SKM-1 (cell line): ENCODE data around the gene COPS4.
"Not testable (repeated sequence)": the region's sequence is repeated elsewhere in the genome, so short reads cannot be mapped to it uniquely, and the experiment has no call there.

Experiments used
- DNase-seq: peaks from one replicate; lab custom pipeline; 2025; ENCODE audit not compliant: unreplicated experiment; lab: John Stamatoyannopoulos, UW

The COPS4 gene

DNA sequence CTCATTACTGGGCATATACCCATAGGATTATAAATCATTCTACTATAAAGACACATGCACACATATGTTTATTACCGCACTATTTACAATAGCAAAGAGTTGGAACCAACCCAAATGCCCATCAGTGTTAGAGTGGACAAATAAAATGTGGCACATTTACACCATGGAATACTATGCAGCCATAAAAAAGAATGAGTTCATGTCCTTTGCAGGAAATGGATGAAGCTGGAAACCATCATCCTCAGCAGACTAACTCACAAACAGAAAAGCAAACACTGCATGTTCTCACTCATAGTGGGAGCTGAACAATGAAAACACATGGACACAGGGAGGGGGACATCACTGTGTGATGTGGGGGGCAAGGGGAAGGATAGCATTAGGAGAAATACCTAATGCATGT is 11.4 kb upstream of the COPS4 start:
- not testable (repeated sequence) for DNase-seq

DNA sequence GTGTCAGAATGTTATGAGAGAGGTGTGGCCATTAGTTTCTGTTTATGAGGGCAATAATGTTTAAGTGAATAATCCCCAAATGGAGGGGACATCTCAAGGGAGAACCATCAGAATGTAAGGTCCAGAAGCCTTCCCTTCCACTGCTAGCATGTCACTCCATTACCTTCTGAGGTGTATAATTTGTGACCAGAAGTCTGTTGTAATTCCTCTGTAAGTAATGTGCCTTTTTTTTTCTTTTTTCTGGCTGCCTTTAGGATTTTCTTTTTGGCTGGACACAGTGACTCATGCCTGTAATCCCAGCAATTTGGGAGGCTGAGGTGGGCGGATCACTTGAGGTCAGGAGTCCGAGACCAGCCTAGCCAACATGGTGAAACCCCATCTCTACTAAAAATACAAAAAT is 10.8 kb upstream of the COPS4 start:
- DNase-seq: no peak

DNA sequence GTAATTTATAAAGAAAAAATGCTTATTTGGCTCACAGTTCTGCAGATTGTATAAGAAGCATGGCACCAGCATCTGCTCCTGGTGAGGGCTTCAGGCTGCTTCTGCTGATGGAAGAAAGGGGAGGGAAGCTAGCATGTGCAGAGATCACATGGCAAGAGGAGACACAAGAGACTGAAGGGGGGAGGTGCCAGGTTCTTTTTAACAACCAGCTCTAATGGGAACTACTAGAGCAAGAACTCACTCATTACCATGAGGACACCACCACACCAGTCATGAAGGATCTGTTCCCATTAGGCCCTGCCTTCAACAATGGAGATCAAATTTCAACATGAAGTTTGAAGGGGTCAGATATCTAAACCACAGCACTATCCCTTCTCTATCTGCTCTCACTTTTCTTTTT is 9.4 kb upstream of the COPS4 start:
- DNase-seq: no peak

DNA sequence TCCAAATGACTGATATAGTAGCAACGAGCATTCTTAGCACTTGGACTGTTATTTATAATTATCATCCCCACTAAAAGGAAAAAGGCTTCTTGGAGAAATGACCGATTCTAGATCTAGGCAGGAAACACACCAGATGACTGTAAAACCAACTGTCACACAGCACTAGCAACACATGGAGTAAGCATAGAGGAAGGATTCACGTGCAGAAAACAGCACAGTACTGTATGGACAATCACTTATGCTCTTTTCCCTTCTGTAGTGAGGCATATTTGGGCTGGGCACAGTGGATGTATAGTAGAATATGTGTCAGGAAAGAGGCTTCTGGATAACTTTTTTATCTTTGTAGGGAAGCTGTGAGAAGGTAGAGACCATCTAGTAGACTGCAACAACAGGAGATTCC is 6.0 kb upstream of the COPS4 start:
- DNase-seq: no peak

DNA sequence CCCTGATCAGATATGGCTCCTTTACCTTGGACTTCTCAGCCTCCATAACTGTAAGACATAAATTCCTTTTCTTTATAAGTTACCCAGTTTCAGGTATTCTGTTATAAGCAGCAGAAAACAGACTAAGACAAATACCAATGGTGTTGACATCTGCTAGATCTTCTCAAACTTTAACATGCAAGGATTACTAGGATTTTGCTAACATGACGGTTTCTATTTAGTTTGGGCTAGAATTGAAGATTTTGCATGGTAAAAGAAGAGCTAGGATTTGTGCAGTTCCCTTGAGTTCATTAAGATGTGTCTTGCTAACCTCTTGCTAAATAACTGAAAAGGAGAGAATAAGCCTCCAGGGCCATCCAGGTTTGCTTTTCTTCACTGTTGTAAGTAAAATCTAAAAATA is 5.3 kb upstream of the COPS4 start:
- DNase-seq: no peak

DNA sequence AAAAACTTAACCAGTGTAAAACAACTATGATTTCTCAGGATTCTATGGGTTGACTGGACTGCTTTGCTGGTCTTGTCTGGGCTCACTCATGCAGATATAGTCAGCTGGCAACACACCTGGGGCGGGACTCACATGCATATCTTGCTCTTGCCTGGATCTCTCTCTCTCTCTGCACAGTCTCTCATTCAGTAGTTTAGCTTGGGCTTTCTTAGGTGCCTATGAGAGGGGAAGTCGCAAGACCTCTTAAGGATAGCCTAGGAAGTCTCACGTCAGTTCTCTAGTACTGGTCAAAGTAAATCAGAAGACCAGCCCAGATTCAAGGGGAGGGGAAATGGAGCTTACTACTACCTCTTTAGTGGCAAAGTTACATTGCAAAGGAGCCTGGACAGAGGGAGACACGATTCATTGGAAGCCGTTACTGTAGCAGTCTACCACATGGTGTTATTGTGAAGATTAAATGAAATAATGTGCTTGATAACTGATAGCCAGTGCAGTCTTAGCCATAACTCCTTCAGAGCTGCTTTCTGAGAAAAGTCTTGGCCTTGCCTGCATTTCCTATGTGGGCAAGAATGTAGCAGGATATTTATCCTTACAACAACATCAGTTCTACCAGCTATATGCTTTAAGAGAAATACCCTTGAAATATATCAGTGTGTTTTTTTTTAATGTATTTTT is 2.1 kb downstream of the COPS4 start:
- DNase-seq: no peak

DNA sequence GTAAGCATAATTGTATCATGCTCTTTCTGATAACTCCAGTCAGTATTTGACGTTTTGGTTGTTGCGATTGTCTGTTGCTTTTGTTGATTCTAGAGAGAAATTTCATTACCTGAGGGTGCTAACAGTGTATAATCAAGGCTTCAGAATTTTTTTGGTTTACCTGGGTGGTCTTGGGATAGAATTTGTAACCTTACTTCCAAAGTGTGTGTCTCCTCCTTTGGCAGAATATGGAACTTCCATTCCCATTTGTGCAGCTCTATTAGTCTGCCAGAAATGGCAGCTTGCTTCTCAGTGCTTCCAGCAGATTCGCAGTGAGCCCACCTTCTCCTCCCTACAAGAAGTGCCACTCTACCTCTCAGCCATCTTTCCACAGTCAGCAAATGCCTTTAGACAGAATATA is 5.3 kb downstream of the COPS4 start:
- DNase-seq: no peak

DNA sequence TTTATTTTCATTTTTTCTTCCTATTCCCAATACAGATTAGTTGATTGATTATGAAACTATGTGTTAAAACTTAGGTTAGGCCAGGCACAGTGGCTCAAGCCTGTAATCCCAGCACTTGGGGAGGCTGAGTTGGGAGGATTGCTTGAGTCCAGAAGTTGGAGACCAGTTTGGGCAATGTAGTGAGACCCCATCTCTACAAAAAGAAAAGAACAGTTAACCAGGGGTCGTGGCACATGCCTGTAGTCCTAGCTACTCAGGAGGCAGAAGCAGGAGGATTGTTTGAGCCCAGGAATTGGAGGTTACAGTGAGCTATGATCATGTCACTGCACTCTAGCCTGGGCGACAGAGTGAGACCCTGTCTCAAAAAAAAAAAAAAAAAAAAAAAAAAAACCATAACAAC is 8.2 kb downstream of the COPS4 start:
- DNase-seq: not testable (repeated sequence)

DNA sequence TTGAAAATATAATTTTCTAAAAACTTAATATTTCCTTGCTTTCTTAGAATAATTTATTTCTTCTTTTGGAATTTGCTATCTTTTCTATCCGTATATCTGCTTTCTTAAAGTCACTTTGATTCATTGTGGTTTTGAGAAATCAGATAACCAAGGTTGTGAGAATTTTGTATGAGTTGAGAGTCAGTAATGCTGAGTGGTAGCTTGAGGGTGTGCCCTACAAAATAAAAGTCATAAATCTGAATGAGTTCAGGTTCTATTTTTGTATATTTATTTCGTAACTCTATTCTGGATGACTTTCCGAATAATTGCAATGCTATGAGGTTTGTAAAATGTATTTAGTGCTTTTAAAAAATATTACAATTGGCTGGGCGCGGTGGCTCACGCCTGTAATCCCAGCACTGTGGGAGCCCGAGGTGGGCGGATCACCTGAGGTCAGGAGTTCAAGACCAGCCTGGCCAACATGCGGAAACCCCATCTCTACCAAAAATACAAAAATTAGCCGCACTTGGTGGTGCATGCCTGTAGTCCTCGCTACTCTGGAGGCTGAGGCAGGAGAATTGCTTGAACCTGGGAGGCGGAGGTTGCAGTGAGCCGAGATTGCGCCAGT is 8.9 kb downstream of the COPS4 start:
- DNase-seq: no peak

DNA sequence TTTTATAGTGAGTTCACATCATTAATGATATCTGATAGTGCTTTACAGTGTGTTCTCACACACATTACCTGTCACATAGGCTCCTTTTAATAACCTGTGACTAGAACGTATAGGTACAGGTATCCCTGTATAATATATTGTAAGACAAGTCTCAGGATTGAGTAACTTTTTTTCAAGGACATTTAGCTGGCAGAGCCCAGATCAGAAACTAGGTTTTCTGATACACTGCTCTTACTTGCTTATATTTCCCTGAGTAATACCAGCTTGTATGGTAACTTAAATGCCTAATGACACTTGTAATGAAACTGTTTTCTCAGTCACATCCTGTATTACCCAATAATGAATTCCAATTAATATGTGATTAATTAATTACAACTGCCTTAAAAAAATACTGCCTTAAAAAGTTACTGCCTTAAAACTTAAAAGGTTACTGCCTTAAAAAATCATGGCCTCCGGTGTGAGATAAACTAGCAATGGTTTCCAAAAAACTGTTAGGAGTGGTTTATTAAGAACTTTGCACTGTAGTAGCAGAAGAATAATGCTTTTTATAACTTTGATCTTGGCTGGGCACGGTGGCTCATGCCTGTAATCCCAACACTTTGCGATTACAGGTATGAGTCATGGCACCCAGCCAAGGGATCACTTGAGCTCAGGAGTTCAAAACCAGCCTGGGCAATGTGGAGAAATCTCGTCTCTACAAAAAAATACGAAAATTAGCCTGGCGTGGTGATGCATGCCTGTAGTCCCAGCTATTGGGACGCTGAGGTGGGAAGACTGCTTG is 11.9 kb downstream of the COPS4 start:
- no peak for DNase-seq

DNA sequence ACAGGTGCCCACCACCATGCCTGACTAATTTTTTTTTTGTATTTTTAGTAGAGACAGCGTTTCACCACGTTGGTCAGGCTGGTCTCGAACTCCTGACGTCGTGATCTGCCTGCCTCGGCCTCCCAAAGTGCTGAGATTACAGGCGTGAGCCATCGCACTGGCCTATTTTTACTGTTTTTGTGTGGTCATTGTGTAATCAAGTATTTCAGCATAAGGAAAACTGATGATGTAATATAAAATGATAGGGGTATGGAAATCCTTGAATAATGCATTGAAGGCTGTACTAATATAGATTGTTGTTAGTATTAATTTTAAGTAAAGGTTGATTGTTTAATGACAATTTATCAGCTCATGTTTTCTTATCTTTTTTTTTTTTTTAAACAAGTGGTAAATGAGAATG is 13.8 kb downstream of the COPS4 start:
- not testable (repeated sequence) for DNase-seq

DNA sequence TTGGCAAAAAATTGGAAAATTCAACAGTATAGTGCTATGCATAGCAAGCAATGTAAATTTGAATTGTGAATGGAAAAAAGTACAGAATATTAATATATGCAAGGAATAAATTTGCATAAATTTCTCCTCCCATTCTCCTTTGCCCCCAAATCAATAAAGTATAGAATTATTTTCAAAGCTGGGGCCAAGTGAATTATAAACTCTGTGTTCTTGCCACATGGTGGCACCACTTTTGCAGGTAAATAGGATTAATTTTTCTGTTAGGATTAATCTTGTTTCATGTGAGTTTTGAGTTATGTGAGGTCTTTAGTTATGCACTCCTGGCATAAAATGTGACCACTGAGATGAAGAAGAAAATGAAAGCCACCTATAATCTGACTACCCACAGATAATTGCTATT is 19.9 kb downstream of the COPS4 start:
- no peak for DNase-seq

DNA sequence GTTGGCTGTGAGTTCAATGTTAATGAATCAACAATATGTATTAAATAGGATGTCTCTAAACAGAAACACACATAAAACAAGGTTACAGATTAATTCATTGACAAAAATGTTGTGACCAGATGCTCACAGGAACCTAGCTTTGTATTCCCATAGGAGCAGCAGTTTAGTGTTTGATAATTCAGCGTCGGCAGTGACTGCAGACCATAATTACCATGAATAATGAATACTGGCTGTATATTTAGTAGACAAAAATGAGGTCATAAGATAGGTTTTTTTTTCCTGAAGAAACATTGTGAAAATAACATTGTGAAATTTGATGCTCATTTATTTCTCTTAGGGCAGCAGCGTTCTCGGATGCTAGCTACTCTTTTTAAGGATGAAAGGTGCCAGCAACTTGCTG is 27.8 kb downstream of the COPS4 start:
- no peak for DNase-seq

DNA sequence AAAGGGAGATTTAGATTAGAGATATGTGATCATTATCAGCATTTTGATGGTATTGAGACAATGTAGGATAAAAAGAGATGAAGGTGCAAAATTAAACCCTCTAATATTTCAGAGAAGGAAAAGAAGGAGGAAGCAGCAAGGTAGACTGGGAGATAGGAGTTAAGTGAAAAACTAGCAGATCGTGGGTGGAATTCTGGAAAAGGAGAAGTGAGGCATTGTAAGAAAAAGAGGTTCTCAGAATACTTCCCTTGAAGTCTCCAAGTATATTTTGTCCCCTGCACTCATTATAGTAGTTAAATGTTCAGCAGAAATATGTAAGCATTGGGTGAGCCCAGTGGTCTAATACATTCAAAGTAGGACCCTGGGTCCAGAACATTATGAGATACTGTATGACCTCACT is 30.3 kb downstream of the COPS4 start:
- DNase-seq: no peak

DNA sequence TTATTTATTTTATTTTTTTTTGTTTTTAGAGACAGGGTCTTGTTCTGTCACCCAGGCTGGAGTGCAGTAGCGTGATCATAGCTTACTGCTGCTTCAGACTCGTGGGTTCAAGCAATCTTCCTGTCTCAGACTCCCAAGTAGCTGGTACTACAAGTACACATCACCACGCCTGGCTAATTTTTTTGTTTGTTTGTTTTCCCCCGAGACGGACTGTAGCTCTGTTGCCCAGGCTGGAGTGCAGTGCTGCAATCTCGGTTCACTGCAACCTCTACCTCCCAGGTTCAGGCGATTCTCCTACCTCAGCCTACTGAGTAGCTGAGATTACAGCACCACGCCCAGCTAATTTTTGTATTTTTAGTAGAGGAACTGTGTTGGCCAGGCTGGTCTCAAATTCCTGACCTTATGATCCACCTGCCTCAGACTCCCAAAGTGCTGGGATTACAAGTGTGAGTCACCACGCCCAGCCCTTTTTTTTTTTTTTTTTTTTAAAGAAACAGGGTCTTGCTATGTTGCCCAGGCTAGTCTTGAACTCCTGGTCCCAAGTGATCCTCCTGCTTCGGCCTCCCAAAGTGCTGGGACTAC is 32.2 kb downstream of the COPS4 start:
- DNase-seq: no peak

DNA sequence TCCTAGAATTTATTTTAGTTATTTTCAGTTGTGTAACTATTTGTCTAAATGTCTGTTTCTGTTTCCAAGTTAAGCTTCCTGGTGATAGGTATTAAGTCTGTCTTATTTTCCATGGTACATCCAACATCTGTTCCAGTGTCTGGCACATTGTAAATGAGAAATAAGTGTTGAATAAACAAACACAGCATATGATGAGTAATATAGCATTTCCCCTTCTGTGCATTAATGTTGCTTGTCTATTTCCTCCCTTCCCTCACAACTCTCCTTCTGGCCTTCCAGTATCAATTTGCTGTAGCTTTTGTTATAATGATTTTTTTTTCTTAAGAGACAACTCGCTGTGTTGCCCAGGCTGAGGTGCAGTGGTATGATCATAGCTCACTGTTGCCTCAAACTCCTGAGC is 36.1 kb downstream of the COPS4 start:
- no peak for DNase-seq

DNA sequence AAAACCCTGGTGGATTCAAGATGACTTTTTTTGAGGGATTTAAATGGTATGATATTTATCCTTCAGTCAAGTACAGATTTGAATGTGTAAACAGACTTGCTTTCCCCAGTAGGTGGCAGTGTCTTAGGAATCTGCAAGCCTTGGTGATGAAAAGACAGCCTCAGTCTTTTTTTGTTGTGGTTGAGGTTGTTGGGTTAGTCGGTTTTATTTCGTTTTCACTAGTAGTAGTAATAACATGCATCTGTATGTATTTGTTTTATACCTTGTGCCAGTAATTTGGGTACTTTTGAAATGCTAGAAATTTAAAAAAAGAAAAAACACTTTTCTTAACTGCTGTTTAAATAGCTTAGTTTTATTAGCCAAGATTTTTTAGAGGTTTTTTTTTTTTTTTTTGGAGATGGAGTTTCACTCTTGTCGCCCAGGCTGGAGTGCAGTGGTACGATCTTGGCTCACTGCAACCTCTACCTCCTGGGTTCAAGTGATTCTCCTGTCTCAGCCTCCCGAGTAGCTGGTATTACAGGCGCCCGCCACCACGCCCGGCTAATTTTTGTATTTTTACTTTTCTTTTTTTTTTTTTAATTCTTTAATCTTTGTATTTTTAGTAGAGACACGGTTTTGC is 39.2 kb downstream of the COPS4 start:
- DNase-seq: peak; percentile 77

DNA sequence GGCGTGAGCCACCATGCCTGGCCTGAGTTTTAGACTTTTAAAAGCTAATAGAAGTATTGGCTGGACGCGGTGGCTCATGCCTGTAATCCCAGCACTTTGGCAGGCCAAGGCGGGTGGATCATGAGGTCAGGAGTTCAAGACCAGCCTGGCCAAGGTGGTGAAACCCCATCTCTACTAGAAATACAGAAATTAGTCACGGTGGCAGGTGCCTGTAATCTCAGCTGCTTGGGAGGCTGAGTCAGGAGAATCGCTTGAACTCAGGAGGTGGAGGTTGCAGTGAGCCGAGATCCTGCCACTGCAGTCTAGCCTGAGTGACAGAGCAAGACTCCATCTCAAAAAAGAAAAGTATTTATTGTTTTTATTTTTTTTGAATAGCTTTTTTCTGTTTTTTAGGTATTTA is 39.8 kb downstream of the COPS4 start:
- DNase-seq: not testable (repeated sequence)

DNA sequence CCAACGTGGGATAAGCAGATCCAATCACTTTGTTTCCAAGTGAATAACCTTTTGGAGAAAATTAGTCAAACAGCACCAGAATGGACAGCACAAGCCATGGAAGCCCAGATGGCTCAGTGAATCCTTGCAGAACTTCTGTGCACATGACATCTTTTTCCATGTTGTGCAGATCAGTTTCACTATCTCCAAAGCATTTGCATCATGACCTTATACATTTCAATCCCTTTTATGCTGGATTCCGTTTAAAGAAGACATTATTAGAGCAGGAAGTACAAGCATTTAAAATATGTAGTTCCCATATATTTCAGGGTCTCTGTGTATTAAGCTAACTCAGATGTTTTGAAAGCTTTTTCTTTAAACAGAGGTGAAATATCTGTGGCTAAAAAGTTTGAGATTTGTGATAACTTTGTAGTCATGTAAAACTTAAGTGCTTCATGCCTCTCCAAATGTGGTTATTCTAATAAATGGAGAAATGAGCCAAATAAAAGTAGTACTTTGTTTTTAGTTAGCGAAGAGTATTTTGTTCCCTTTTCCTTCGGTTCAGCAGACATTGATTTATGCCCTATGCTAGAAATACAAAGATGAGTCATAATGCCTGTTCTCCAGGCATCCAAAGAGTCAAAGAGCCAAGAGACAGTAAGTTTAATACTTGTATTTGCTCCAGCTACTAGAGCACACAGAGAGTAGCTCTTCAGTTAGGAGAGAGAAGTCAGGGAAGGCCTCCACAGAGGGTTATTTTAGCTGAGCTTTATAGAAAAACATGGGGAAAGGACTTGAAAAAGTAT is 40.5 kb downstream of the COPS4 start:
- no peak for DNase-seq

DNA sequence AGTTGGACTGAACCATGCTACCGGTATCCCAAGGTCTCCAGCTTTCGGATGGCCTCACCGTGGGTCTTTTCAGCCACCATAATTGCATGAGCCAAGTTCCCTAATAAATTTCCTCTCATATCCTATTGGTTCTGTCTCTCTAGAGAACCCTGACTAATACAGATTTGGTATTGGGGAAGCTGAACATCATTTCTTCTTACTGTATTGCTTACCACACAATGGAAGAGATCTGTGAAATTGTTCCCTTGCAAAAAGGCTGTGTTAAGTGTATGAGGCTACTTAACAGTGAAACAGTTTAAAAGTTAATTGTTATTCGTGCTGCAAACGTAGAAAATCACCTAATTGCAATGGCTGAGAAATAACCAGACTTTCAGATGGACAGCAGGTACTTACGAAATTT is 45.6 kb downstream of the COPS4 start:
- no peak for DNase-seq

DNA sequence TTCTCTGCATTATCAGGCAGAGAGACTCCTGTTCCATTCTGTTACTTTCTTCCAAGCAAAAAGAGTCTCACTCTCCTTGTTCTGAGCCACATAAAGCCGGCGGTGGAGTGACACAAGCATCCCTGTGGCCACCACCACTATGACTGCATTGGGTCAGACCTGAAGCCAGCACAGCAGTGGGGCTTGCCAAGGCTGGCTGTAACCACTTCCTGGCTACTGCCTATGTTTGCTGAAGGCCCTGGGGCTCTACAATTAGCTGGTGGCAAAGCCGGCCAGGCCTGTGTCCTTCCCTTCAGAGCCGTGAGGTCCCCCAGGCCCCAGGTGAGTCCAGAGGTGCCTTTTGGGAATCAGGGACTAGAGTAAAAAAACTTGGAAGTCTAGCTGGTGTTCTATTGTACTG is 47.8 kb downstream of the COPS4 start:
- no peak for DNase-seq
